ENCODE measurements around the gene NF2.
"Not testable (repeated sequence)": the region's sequence is repeated elsewhere in the genome, so short reads cannot be mapped to it uniquely, and the experiment has no call there.

GRCh38 chr22:29597871-29598683 lies 5.4 kb upstream of the NF2 start:
- TF ChIP-seq, protein P1, sequence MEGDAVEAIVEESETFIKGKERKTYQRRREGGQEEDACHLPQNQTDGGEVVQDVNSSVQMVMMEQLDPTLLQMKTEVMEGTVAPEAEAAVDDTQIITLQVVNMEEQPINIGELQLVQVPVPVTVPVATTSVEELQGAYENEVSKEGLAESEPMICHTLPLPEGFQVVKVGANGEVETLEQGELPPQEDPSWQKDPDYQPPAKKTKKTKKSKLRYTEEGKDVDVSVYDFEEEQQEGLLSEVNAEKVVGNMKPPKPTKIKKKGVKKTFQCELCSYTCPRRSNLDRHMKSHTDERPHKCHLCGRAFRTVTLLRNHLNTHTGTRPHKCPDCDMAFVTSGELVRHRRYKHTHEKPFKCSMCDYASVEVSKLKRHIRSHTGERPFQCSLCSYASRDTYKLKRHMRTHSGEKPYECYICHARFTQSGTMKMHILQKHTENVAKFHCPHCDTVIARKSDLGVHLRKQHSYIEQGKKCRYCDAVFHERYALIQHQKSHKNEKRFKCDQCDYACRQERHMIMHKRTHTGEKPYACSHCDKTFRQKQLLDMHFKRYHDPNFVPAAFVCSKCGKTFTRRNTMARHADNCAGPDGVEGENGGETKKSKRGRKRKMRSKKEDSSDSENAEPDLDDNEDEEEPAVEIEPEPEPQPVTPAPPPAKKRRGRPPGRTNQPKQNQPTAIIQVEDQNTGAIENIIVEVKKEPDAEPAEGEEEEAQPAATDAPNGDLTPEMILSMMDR (IDR thresholded peaks at IDR 0.05) = not testable (repeated sequence)
- not testable (repeated sequence) for TF ChIP-seq POLR2A (IDR thresholded peaks at IDR 0.05)

Data from right lobe of liver (tissue), 4 donors.